ENCODE data around the gene AHDC1. TPM values are rescaled to one million over a fixed set of nuclear protein-coding genes. Genes with fewer than 3 reads are reported as not detected.
"Not testable (repeated sequence)": the region's sequence is repeated elsewhere in the genome, so short reads cannot be mapped to it uniquely, and the experiment has no call there.

Gene AHDC1
- total and polyA plus RNA-seq, 8 donors = 5.8 to 95.0 (median 19.7) TPM

DNA sequence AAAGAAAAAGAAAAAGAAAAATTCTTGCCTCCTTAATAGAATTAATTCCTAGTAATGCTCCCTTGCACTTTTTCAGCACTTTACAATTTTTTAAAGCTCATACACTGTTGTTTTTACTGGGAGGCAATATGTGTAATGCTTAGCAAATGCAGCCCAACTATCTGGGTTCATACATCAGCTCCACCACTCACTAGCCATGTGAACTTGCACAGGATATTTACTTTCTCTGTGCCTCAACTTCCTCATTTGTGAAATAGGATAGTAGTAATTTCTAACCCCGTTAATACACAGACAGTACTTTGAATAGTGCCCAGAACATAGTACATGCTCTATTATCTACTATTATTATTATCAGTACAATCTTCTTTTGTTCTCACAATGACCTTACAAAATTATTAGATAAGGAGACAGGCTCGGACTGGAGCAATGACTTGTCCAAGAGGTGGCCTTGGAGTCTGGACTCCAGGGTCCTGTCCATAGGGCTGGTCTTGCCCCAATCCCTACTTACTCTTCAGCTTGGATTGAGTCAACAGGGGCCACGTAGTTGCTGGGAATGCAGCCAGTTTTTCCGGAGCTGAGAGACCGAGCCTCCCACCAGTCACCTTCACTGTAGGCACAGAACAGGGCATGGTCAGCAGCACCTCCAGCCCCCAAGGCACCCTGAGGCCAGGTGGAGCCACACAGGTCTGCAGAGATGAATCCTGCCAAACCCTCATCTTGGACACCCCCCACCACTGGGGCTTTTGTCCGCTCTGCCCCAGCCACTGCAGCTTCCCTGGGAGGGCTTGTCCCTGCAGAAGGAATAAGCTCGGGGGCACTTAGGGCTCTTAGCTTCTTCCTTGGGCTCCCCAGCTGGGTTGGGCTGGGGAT is 17.3 kb upstream of the AHDC1 start:
- Histone ChIP-seq H3K4me3 (no peak overlapping the region), H3K27me3 (no peaks in the 10 kb centered on the region), H3K4me1 (peaks cover 0 to 38% (median 4%) of the 10 kb centered on the region in 4 donors), H3K27ac (no peak overlapping the region), H3K9me3 (no peaks in the 10 kb centered on the region), H3K36me3 (peaks cover 0 to 4% (median 0%) of the 10 kb centered on the region in 4 donors)
- 33 to 42% (median 36%) methylated on average over 6 to 7 of the region's 7 CpGs for WGBS, 5 donors
- intact Hi-C loops (cut with DNase I; ENCODE audit: low total_unique reads) = no loop called here
- no peak for TF ChIP-seq POLR2AphosphoS5 (IDR thresholded peaks at IDR 0.05)
- no peak for TF ChIP-seq EP300 (IDR thresholded peaks at IDR 0.05)
- TF ChIP-seq POLR2A (IDR thresholded peaks at IDR 0.05) = no peak
- TF ChIP-seq, protein P1, sequence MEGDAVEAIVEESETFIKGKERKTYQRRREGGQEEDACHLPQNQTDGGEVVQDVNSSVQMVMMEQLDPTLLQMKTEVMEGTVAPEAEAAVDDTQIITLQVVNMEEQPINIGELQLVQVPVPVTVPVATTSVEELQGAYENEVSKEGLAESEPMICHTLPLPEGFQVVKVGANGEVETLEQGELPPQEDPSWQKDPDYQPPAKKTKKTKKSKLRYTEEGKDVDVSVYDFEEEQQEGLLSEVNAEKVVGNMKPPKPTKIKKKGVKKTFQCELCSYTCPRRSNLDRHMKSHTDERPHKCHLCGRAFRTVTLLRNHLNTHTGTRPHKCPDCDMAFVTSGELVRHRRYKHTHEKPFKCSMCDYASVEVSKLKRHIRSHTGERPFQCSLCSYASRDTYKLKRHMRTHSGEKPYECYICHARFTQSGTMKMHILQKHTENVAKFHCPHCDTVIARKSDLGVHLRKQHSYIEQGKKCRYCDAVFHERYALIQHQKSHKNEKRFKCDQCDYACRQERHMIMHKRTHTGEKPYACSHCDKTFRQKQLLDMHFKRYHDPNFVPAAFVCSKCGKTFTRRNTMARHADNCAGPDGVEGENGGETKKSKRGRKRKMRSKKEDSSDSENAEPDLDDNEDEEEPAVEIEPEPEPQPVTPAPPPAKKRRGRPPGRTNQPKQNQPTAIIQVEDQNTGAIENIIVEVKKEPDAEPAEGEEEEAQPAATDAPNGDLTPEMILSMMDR (IDR thresholded peaks at IDR 0.05) = no peak
- DNase-seq = peak; percentile 62 to 81

DNA sequence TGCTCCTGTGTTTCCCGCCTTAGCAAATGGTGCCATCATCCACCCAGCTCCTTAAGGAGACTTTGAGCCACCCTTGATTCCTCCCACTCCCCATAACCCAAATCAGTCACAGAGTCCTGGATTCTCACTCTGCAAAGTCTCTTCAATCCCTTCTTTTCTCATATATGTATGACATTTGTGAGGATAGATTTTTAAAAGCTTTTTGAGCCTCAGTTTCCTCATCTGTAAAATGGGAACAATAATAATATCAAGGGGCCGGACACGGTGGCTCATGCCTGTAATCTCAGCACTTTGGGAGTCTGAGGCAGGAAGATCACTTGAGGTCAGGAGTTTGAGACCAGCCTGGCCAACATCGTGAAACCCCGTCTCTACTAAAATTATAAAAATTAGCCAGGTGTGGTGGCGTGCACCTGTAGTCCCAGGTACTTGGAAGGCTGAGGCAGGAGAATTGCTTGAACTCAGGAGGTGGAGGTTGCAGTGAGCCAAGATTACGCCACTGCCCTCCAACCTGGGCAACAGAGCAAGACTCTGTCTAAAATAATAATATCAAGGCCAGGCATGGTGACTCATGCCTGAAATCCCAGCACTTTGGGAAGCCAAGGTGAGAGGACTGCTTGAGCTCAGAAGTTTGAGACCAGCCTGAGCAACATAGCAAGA is 16.0 kb upstream of the AHDC1 start:
- H3K27me3 ChIP-seq, H3K4me3 ChIP-seq, DNase-seq, H3K36me3 ChIP-seq, H3K27ac ChIP-seq, H3K9me3 ChIP-seq: not testable (repeated sequence)
- intact Hi-C loops (cut with DNase I; ENCODE audit: low total_unique reads) = loop anchor here (5.0 kb wide), 1 partner anchor 42 kb away; no protein-coding TSS in a partner anchor
- peaks cover 0 to 39% (median 5%) of the 10 kb centered on the region in 4 donors for H3K4me1 ChIP-seq
- 91 to 98% (median 97%) methylated on average over 7 of the region's 7 CpGs for WGBS, 5 donors

DNA sequence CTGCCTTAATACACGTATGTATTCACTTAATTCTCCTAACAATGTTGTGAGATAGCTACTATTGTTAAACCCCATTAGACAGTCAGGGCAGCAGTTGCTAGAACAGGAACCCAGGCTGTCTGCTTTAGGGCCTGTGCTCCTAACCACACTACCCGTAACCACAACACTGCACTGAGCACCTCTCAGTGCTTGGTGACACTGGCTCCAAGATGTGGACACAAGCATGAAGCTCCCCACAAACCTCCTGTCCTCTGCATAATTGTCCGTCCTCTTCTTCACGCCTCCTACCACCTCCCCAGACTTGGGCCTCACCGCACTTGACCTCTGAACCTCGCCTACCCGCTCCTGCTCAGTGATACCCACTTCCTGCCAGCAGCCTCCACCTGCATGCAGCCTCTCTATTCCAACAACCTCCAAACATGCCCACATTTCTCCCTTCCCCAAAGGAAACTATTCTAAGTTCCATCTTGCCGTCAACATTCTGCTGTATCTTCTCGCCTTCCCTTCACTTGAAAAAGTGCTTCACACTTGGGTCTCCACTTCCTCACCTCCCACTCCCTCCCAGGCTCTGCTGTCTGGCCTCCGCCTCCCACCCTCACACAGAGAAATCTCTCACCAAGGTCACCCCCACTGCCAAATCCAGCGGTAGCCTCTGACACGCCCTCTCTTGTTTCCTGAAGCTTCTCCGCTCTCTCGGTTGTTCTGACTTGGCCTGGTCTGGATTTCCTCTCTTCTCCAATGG is 14.6 kb upstream of the AHDC1 start:
- peaks cover 0 to 44% (median 8%) of the 10 kb centered on the region in 4 donors for H3K4me1 ChIP-seq
- no peak overlapping the region for H3K4me3 ChIP-seq
- TF ChIP-seq, protein P1 (IDR thresholded peaks at IDR 0.05) = no peak
- TF ChIP-seq EP300 (IDR thresholded peaks at IDR 0.05) (no peak), POLR2A (IDR thresholded peaks at IDR 0.05) (no peak), POLR2AphosphoS5 (IDR thresholded peaks at IDR 0.05) (no peak)
- H3K9me3 ChIP-seq = no peaks in the 10 kb centered on the region
- WGBS, 5 donors = 72 to 80% (median 76%) methylated on average over 14 of the region's 14 CpGs
- DNase-seq = peak in 1 of 2 donors; percentile 53
- intact Hi-C loops (cut with DNase I; ENCODE audit: low total_unique reads) = loop anchor here (5.0 kb wide), 1 partner anchor 44 kb away; no protein-coding TSS in a partner anchor
- H3K27ac ChIP-seq = peak overlapping the region in 1 of 5 donors; percentile 14
- peaks cover 0 to 4% (median 0%) of the 10 kb centered on the region in 4 donors for H3K36me3 ChIP-seq
- no peaks in the 10 kb centered on the region for H3K27me3 ChIP-seq

DNA sequence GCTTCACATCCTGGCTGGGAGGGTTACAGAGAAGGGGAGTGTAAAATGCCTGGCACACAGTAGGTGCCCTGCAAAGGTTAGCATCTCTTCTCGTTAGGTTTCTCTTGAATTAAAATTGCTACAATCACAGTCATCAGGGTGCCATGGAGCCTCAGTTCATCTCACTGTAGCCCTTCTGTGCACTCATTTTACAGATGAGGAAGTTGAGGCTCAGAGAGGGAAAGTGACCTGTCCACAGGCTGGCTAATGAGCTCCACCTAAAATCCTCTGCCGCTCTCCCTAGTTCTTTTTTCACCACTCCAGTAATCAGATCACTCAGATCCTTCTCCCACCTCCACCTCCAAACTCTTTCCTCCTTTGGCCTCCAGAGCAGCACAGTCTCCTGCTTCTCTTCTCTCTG is 13.5 kb upstream of the AHDC1 start:
- Histone ChIP-seq H3K9me3 (no peaks in the 10 kb centered on the region), H3K4me1 (peaks cover 0 to 37% (median 8%) of the 10 kb centered on the region in 4 donors), H3K36me3 (peaks cover 0 to 11% (median 4%) of the 10 kb centered on the region in 4 donors), H3K4me3 (no peak overlapping the region), H3K27me3 (no peaks in the 10 kb centered on the region), H3K27ac (no peak overlapping the region)
- intact Hi-C loops (cut with DNase I; ENCODE audit: low total_unique reads) = loop anchor here (5.0 kb wide), 1 partner anchor 45 kb away; no protein-coding TSS in a partner anchor
- no peak for DNase-seq
- 82 to 97% (median 91%) methylated on average over 2 of the region's 2 CpGs for WGBS, 5 donors
- TF ChIP-seq POLR2A (IDR thresholded peaks at IDR 0.05) = no peak
- TF ChIP-seq, protein P1 (IDR thresholded peaks at IDR 0.05) = no peak
- TF ChIP-seq POLR2AphosphoS5 (IDR thresholded peaks at IDR 0.05) = no peak
- no peak for TF ChIP-seq EP300 (IDR thresholded peaks at IDR 0.05)

Data from stomach (tissue), 9 donors.